GM23338 (cell line): ENCODE results near the gene PUM2. TPM values are rescaled to one million over a fixed set of nuclear protein-coding genes. Genes with fewer than 3 reads are reported as not detected.
A peak's percentile ranks its signal among the peaks of the same experiment; 100 is the strongest.

Experiments used
- ATAC-seq: fragments of 200-7000 bp; cut with Tn5 transposase; 3 replicates; pipeline ENCODE4 v1.9.1; 2020
- DNase-seq: peaks from one replicate; pipeline ENCODE4 v3.0.0-alpha.2; 2015; ENCODE audit warnings: low spot score
- H2AFZ ChIP-seq: fragments of 200-600 bp; sonication (generic); 2 replicates; pipeline ENCODE4 v1.8.0; 2016; ENCODE audit warnings: antibody characterized with exemption, mild to moderate bottlenecking, moderate library complexity
- H3F3A ChIP-seq: fragments of 200-600 bp; sonication (generic); replicated peaks from 2 replicates; pipeline ENCODE4 v1.8.0; 2017; ENCODE audit warnings: antibody characterized with exemption, mixed run types, low read depth
- H3K27ac ChIP-seq: fragments of 200-600 bp; sonication (generic); 2 replicates; pipeline ENCODE4 v1.6.1; 2016; ENCODE audit warnings: low read depth
- H3K27me3 ChIP-seq: fragments of 200-600 bp; sonication (generic); 2 replicates; pipeline ENCODE4 v1.8.0; 2016; ENCODE audit warnings: mild to moderate bottlenecking, mixed run types, moderate library complexity; ENCODE audit not compliant: insufficient read depth
- H3K36me3 ChIP-seq: fragments of 200-600 bp; sonication (generic); 2 replicates; pipeline ENCODE4 v1.8.0; 2016; ENCODE audit warnings: mild to moderate bottlenecking; ENCODE audit not compliant: insufficient read depth
- H3K4me1 ChIP-seq: fragments of 200-600 bp; sonication (generic); 2 replicates; pipeline ENCODE4 v1.8.0; 2016; ENCODE audit warnings: mild to moderate bottlenecking, moderate library complexity; ENCODE audit not compliant: insufficient read depth
- H3K4me2 ChIP-seq: fragments of 200-600 bp; sonication (generic); 2 replicates; pipeline ENCODE4 v1.7.1; 2017; ENCODE audit warnings: mixed run types
- H3K4me3 ChIP-seq: fragments of 200-600 bp; sonication (generic); 2 replicates; pipeline ENCODE4 v1.6.1; 2016; ENCODE audit warnings: mixed run types
- H3K79me2 ChIP-seq: fragments of 200-600 bp; sonication (generic); replicated peaks from 2 replicates; pipeline ENCODE4 v1.8.0; 2017; ENCODE audit warnings: mild to moderate bottlenecking; ENCODE audit not compliant: insufficient read depth
- H3K9me2 ChIP-seq: fragments of 200-600 bp; sonication (generic); 2 replicates; pipeline ENCODE4 v1.8.0; 2017; ENCODE audit not compliant: insufficient read depth
- H4K20me1 ChIP-seq: fragments of 200-600 bp; sonication (generic); replicated peaks from 2 replicates; pipeline ENCODE4 v1.8.0; 2017; ENCODE audit warnings: mild to moderate bottlenecking; ENCODE audit not compliant: insufficient read depth
- H3K27ac Mint-ChIP-seq: 2 replicates; pipeline ENCODE4 v1.8.0; 2020; ENCODE audit warnings: inconsistent platforms, mild to moderate bottlenecking, moderate library complexity, mixed read lengths
- H3K27me3 Mint-ChIP-seq: 3 replicates; pipeline ENCODE4 v1.8.0; 2022; ENCODE audit warnings: low read depth, mild to moderate bottlenecking, moderate library complexity, mixed read lengths, inconsistent platforms; ENCODE audit not compliant: insufficient read depth, poor library complexity
- H3K36me3 Mint-ChIP-seq: 3 replicates; pipeline ENCODE4 v1.8.0; 2021; ENCODE audit warnings: low read depth, mild to moderate bottlenecking, inconsistent platforms, moderate library complexity, mixed read lengths
- H3K4me1 Mint-ChIP-seq: 3 replicates; pipeline ENCODE4 v1.8.0; 2020; ENCODE audit warnings: mild to moderate bottlenecking, inconsistent platforms, mixed read lengths
- H3K4me3 Mint-ChIP-seq: 3 replicates; pipeline ENCODE4 v1.8.0; 2021; ENCODE audit warnings: moderate library complexity, mild to moderate bottlenecking, inconsistent platforms, mixed read lengths
- H3K9me3 Mint-ChIP-seq: 3 replicates; pipeline ENCODE4 v1.8.0; 2020; ENCODE audit warnings: moderate library complexity, mild to moderate bottlenecking, inconsistent platforms, mixed read lengths
- CREB1 ChIP-seq: fragments of 250-450 bp; sonication (Bioruptor Pico); IDR thresholded peaks from 2 replicates; pipeline ENCODE4 v1.5.0; 2020; ENCODE audit warnings: low read depth, mild to moderate bottlenecking, moderate library complexity
- EZH2 ChIP-seq: fragments of 200-600 bp; sonication (generic); IDR thresholded peaks from one replicate; pipeline ENCODE4 v1.8.0; 2017; ENCODE audit warnings: antibody characterized with exemption, mild to moderate bottlenecking, low read depth; ENCODE audit not compliant: unreplicated experiment
- EZH2phosphoT487 ChIP-seq: fragments of 200-600 bp; sonication (generic); IDR thresholded peaks from one replicate; pipeline ENCODE4 v1.8.1; 2018; ENCODE audit warnings: antibody characterized with exemption; ENCODE audit not compliant: unreplicated experiment
- JUNB ChIP-seq: IDR thresholded peaks from one replicate; pipeline ENCODE4 v1.6.1; 2016; ENCODE audit warnings: antibody characterized with exemption; ENCODE audit not compliant: unreplicated experiment
- NANOG ChIP-seq: IDR thresholded peaks from 2 replicates; pipeline ENCODE4 v1.6.1; 2016; ENCODE audit warnings: antibody characterized with exemption, borderline replicate concordance
- POLR2AphosphoS5 ChIP-seq: IDR thresholded peaks from 2 replicates; pipeline ENCODE4 v1.6.1; 2016; ENCODE audit warnings: antibody characterized with exemption, low read depth
- STAT1 ChIP-seq: IDR thresholded peaks from one replicate; pipeline ENCODE4 v1.6.1; 2016; ENCODE audit warnings: antibody characterized with exemption; ENCODE audit not compliant: unreplicated experiment
- ZNF114 ChIP-seq: fragments of 250-450 bp; sonication (Bioruptor Pico); IDR thresholded peaks from 2 replicates; pipeline ENCODE4 v1.5.0; 2020; ENCODE audit warnings: mild to moderate bottlenecking, moderate library complexity
- ZNF331 ChIP-seq: fragments of 250-450 bp; sonication (Bioruptor Pico); IDR thresholded peaks from 2 replicates; pipeline ENCODE4 v1.5.0; 2020; ENCODE audit warnings: low read depth, mild to moderate bottlenecking, moderate library complexity
- polyA plus RNA-seq: library from polyadenylated mRNA; unstranded; fragments of >200 nt; fragmentation: Nextera tagmentation; extraction: Ambion mirVana; gene quantifications from 2 replicates; pipeline ENCODE4 v1.2.1, GENCODE V29; 2016
- total RNA-seq: library from RNA; depleted of rRNA; stranded (reverse); fragments of >200 nt; shearing (Covaris generic); gene quantifications from 2 replicates; pipeline ENCODE4 v1.2.3, GENCODE V29; 2014
- TF ChIP-seq, protein P1 (sequence below), 2 experiments: fragments of 200-600 bp in 1 of 2; sonication (generic) in 1 of 2; conservative IDR thresholded peaks; 2 replicates each; pipeline versions ENCODE4 v1.5.1 to v1.6.1; 2016 to 2017; ENCODE audit warnings: antibody characterized with exemption in 2 of 2, low read depth in 2 of 2, mild to moderate bottlenecking in 2 of 2, moderate library complexity in 1 of 2
- TF ChIP-seq, protein P2 (sequence below): IDR thresholded peaks from one replicate; pipeline ENCODE4 v1.6.1; 2018; ENCODE audit warnings: antibody characterized with exemption; ENCODE audit not compliant: unreplicated experiment
- TF ChIP-seq, protein P3 (sequence below): fragments of 250-450 bp; sonication (Bioruptor Pico); IDR thresholded peaks from 2 replicates; pipeline ENCODE4 v1.5.0; 2020; ENCODE audit warnings: mild to moderate bottlenecking, moderate library complexity
- TF ChIP-seq, protein P4 (sequence below): IDR thresholded peaks from 2 replicates; pipeline ENCODE4 v1.6.1; 2016; ENCODE audit warnings: antibody characterized with exemption

PUM2 gene
- total and polyA plus RNA-seq, 2 experiments from 2014 or later, result 29.9 to 94.1 TPM

- Mint-ChIP-seq H3K4me1 (peaks cover 3% of the 10 kb centered on the region; the same call in 1 of the 3 replicates), H3K9me3 (no peaks in the 10 kb centered on the region; the same call in 2 of the 3 replicates), H3K27ac (peak overlapping the region; percentile 80), H3K4me3 (no peak overlapping the region), H3K36me3 (peaks cover 59% of the 10 kb centered on the region), H3K27me3 (peaks cover 6% of the 10 kb centered on the region)
- Histone ChIP-seq H2AFZ (no peak overlapping the region), H3F3A (no peaks in the 10 kb centered on the region; the same call in 1 of the 2 replicates), H3K4me2 (no peak overlapping the region), H3K4me3 (no peak overlapping the region), H3K27ac (0 out of 2 replicates have a peak overlapping the region, but pooled peaks have one; percentile 4), H3K36me3 (peaks cover 18% of the 10 kb centered on the region), H3K79me2 (peaks cover 90% of the 10 kb centered on the region), H4K20me1 (peaks cover 12% of the 10 kb centered on the region), H3K27me3 (no peaks in the 10 kb centered on the region), H3K4me1 (no peaks in the 10 kb centered on the region), H3K9me2 (no peaks in the 10 kb centered on the region)
- TF ChIP-seq ZNF114 (CRISPR knock-in tag) (no peak), STAT1 (no peak), NANOG (no peak), EZH2 (no peak), JUNB (no peak), CREB1 (no peak), ZNF331 (no peak), POLR2AphosphoS5 (no peak), EZH2phosphoT487 (no peak)
- TF ChIP-seq, protein P1, sequence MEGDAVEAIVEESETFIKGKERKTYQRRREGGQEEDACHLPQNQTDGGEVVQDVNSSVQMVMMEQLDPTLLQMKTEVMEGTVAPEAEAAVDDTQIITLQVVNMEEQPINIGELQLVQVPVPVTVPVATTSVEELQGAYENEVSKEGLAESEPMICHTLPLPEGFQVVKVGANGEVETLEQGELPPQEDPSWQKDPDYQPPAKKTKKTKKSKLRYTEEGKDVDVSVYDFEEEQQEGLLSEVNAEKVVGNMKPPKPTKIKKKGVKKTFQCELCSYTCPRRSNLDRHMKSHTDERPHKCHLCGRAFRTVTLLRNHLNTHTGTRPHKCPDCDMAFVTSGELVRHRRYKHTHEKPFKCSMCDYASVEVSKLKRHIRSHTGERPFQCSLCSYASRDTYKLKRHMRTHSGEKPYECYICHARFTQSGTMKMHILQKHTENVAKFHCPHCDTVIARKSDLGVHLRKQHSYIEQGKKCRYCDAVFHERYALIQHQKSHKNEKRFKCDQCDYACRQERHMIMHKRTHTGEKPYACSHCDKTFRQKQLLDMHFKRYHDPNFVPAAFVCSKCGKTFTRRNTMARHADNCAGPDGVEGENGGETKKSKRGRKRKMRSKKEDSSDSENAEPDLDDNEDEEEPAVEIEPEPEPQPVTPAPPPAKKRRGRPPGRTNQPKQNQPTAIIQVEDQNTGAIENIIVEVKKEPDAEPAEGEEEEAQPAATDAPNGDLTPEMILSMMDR (conservative IDR thresholded peaks at IDR 0.05; ENCODE audit: low read depth in 2 of 2), result no peak
- TF ChIP-seq, protein P2, sequence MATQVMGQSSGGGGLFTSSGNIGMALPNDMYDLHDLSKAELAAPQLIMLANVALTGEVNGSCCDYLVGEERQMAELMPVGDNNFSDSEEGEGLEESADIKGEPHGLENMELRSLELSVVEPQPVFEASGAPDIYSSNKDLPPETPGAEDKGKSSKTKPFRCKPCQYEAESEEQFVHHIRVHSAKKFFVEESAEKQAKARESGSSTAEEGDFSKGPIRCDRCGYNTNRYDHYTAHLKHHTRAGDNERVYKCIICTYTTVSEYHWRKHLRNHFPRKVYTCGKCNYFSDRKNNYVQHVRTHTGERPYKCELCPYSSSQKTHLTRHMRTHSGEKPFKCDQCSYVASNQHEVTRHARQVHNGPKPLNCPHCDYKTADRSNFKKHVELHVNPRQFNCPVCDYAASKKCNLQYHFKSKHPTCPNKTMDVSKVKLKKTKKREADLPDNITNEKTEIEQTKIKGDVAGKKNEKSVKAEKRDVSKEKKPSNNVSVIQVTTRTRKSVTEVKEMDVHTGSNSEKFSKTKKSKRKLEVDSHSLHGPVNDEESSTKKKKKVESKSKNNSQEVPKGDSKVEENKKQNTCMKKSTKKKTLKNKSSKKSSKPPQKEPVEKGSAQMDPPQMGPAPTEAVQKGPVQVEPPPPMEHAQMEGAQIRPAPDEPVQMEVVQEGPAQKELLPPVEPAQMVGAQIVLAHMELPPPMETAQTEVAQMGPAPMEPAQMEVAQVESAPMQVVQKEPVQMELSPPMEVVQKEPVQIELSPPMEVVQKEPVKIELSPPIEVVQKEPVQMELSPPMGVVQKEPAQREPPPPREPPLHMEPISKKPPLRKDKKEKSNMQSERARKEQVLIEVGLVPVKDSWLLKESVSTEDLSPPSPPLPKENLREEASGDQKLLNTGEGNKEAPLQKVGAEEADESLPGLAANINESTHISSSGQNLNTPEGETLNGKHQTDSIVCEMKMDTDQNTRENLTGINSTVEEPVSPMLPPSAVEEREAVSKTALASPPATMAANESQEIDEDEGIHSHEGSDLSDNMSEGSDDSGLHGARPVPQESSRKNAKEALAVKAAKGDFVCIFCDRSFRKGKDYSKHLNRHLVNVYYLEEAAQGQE, result no peak
- TF ChIP-seq, protein P3, sequence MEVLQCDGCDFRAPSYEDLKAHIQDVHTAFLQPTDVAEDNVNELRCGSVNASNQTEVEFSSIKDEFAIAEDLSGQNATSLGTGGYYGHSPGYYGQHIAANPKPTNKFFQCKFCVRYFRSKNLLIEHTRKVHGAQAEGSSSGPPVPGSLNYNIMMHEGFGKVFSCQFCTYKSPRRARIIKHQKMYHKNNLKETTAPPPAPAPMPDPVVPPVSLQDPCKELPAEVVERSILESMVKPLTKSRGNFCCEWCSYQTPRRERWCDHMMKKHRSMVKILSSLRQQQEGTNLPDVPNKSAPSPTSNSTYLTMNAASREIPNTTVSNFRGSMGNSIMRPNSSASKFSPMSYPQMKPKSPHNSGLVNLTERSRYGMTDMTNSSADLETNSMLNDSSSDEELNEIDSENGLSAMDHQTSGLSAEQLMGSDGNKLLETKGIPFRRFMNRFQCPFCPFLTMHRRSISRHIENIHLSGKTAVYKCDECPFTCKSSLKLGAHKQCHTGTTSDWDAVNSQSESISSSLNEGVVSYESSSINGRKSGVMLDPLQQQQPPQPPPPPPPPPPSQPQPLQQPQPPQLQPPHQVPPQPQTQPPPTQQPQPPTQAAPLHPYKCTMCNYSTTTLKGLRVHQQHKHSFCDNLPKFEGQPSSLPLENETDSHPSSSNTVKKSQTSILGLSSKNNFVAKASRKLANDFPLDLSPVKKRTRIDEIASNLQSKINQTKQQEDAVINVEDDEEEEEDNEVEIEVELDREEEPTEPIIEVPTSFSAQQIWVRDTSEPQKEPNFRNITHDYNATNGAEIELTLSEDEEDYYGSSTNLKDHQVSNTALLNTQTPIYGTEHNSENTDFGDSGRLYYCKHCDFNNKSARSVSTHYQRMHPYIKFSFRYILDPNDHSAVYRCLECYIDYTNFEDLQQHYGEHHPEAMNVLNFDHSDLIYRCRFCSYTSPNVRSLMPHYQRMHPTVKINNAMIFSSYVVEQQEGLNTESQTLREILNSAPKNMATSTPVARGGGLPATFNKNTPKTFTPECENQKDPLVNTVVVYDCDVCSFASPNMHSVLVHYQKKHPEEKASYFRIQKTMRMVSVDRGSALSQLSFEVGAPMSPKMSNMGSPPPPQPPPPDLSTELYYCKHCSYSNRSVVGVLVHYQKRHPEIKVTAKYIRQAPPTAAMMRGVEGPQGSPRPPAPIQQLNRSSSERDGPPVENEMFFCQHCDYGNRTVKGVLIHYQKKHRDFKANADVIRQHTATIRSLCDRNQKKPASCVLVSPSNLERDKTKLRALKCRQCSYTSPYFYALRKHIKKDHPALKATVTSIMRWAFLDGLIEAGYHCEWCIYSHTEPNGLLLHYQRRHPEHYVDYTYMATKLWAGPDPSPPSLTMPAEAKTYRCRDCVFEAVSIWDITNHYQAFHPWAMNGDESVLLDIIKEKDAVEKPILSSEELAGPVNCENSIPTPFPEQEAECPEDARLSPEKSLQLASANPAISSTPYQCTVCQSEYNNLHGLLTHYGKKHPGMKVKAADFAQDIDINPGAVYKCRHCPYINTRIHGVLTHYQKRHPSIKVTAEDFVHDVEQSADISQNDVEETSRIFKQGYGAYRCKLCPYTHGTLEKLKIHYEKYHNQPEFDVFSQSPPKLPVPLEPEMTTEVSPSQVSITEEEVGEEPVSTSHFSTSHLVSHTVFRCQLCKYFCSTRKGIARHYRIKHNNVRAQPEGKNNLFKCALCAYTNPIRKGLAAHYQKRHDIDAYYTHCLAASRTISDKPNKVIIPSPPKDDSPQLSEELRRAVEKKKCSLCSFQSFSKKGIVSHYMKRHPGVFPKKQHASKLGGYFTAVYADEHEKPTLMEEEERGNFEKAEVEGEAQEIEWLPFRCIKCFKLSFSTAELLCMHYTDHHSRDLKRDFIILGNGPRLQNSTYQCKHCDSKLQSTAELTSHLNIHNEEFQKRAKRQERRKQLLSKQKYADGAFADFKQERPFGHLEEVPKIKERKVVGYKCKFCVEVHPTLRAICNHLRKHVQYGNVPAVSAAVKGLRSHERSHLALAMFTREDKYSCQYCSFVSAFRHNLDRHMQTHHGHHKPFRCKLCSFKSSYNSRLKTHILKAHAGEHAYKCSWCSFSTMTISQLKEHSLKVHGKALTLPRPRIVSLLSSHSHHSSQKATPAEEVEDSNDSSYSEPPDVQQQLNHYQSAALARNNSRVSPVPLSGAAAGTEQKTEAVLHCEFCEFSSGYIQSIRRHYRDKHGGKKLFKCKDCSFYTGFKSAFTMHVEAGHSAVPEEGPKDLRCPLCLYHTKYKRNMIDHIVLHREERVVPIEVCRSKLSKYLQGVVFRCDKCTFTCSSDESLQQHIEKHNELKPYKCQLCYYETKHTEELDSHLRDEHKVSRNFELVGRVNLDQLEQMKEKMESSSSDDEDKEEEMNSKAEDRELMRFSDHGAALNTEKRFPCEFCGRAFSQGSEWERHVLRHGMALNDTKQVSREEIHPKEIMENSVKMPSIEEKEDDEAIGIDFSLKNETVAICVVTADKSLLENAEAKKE (CRISPR knock-in tag), result no peak
- TF ChIP-seq, protein P4, sequence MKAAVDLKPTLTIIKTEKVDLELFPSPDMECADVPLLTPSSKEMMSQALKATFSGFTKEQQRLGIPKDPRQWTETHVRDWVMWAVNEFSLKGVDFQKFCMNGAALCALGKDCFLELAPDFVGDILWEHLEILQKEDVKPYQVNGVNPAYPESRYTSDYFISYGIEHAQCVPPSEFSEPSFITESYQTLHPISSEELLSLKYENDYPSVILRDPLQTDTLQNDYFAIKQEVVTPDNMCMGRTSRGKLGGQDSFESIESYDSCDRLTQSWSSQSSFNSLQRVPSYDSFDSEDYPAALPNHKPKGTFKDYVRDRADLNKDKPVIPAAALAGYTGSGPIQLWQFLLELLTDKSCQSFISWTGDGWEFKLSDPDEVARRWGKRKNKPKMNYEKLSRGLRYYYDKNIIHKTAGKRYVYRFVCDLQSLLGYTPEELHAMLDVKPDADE, result no peak
- DNase-seq (peak; percentile 26), ATAC-seq (no peak)
Observed at GRCh38 chr2:20300656-20301055, 50.0 kb downstream of the PUM2 start.
